DMS114 treated with DMSO at 0.1 percent for 48 hours (cell line): ENCODE results near the gene RPRD1A.
"Not testable (repeated sequence)": the region's sequence is repeated elsewhere in the genome, so short reads cannot be mapped to it uniquely, and the experiment has no call there.

Experiments
- DNase-seq: peaks from one replicate; lab custom pipeline; 2025; ENCODE audit not compliant: unreplicated experiment; lab: John Stamatoyannopoulos, UW

Gene RPRD1A

GRCh38 chr18:36067055-36067957 is at the start of gene RPRD1A:
Gene RPRD1A, minus strand, starts transcription at chr18:36067559. Its CDS starts 155 bp downstream, at chr18:36067404.
- peak; percentile 92 for DNase-seq

GRCh38 chr18:36116771-36117170 is 49.4 kb upstream of the RPRD1A start:
- not testable (repeated sequence) for DNase-seq

- DNase-seq, result no peak
Measured at GRCh38 chr18:36114738-36115137, 47.4 kb upstream of the RPRD1A start.

- no peak for DNase-seq
Measured at GRCh38 chr18:36114251-36114650, 46.9 kb upstream of the RPRD1A start.

- no peak for DNase-seq
Measured at GRCh38 chr18:36112302-36112701, 44.9 kb upstream of the RPRD1A start.

- no peak for DNase-seq
Measured at GRCh38 chr18:36109737-36110136, 42.4 kb upstream of the RPRD1A start.

- DNase-seq, result no peak
Measured at GRCh38 chr18:36108601-36109000, 41.2 kb upstream of the RPRD1A start.

GRCh38 chr18:36108196-36108595 is 40.8 kb upstream of the RPRD1A start:
- no peak for DNase-seq

GRCh38 chr18:36107477-36107876 is 40.1 kb upstream of the RPRD1A start:
- DNase-seq, result no peak

GRCh38 chr18:36104749-36105148 is 37.4 kb upstream of the RPRD1A start:
- no peak for DNase-seq

- no peak for DNase-seq
Measured at GRCh38 chr18:36101943-36102342, 34.6 kb upstream of the RPRD1A start.

GRCh38 chr18:36099311-36099710 is 32.0 kb upstream of the RPRD1A start:
- DNase-seq, result no peak

- DNase-seq, result no peak
Measured at GRCh38 chr18:36096955-36097354, 29.6 kb upstream of the RPRD1A start.

- peak; percentile 46 for DNase-seq
Measured at GRCh38 chr18:36095936-36096519, 28.7 kb upstream of the RPRD1A start.

- DNase-seq, result no peak
Measured at GRCh38 chr18:36094431-36094830, 27.1 kb upstream of the RPRD1A start.

- DNase-seq, result not testable (repeated sequence)
Measured at GRCh38 chr18:36092116-36092515, 24.8 kb upstream of the RPRD1A start.

GRCh38 chr18:36089001-36089400 is 21.6 kb upstream of the RPRD1A start:
- no peak for DNase-seq

- DNase-seq, result no peak
Measured at GRCh38 chr18:36088256-36088655, 20.9 kb upstream of the RPRD1A start.

GRCh38 chr18:36086186-36086585 is 18.8 kb upstream of the RPRD1A start:
- DNase-seq, result no peak

GRCh38 chr18:36085195-36085594 is 17.8 kb upstream of the RPRD1A start:
- no peak for DNase-seq

- DNase-seq, result no peak
Measured at GRCh38 chr18:36083729-36084128, 16.4 kb upstream of the RPRD1A start.

- not testable (repeated sequence) for DNase-seq
Measured at GRCh38 chr18:36081118-36081517, 13.8 kb upstream of the RPRD1A start.
